GM19099 (cell line): ENCODE results near the gene TGM5.

Experiments used
- POLR2A ChIP-seq: IDR thresholded peaks from 3 replicates; pipeline ENCODE4 v1.6.1; 2011; ENCODE audit warnings: low read depth; ENCODE audit not compliant: insufficient read length; ENCODE audit errors: extremely low read depth

The TGM5 gene, protein sequence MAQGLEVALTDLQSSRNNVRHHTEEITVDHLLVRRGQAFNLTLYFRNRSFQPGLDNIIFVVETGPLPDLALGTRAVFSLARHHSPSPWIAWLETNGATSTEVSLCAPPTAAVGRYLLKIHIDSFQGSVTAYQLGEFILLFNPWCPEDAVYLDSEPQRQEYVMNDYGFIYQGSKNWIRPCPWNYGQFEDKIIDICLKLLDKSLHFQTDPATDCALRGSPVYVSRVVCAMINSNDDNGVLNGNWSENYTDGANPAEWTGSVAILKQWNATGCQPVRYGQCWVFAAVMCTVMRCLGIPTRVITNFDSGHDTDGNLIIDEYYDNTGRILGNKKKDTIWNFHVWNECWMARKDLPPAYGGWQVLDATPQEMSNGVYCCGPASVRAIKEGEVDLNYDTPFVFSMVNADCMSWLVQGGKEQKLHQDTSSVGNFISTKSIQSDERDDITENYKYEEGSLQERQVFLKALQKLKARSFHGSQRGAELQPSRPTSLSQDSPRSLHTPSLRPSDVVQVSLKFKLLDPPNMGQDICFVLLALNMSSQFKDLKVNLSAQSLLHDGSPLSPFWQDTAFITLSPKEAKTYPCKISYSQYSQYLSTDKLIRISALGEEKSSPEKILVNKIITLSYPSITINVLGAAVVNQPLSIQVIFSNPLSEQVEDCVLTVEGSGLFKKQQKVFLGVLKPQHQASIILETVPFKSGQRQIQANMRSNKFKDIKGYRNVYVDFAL

DNA sequence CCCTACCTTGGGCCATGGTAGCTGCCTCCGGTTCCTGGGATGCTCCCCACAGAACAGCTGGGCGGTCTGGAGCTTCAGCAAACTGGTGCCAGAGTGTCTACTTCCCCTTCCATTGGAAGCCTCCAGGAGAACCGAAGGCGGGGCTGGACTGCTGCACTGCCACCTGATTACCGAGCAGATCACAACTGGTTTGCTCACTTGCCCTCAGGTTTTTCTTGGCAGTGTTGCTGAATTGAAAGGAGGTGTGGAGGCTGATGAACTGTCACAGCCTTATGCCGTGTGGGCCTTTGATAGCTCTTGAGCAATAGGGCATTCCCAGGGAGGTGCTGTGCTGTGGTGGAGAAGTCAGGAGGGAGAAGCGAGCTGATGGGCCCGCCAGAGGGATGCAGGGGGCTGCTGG lies at the start of gene TGM5:
TGM5 (minus strand) TSS at position 95 of the 400 bp plus-strand sequence; CDS start at position 16, 79 bp downstream.
- TF ChIP-seq POLR2A = no peak

DNA sequence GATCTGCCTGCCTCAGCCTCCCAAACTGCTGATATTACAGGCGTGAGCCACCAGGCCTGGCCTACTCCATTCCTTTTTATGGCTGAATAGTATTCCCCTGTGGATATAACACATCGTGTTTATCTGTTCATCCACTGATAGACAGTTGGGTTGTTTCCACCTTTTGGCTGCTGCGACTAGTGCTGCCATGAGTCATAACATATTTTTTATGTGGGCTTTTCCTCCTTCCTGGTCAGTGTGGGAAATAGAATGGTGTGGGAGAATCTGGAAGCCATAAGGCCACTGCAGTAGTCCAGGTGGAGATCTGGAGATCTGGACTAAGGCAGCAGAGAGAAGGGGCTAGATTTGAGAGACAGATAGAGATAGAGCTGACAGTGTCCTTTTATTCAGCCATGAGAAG lies 47.4 kb upstream of the TGM5 start:
- TF ChIP-seq POLR2A = no peak

DNA sequence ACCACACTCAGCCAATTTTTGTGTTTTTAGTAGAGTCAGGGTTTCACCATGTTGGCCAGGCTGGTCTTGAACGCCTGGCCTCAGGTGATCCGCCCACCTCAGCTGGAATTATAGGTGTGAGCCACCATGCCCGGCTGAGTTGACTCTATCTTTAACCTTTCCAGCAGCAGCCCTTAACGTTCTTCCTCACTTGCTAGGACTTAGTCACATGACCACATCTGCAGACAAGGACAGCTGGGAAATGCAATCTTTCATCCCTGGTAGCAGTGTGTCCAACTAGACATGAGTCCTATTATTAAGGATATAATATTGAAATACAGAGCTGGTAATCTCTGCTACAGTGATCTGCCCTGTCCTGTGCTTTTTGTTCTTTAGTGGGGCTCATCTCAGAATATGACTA lies 45.6 kb upstream of the TGM5 start:
- TF ChIP-seq POLR2A = no peak

DNA sequence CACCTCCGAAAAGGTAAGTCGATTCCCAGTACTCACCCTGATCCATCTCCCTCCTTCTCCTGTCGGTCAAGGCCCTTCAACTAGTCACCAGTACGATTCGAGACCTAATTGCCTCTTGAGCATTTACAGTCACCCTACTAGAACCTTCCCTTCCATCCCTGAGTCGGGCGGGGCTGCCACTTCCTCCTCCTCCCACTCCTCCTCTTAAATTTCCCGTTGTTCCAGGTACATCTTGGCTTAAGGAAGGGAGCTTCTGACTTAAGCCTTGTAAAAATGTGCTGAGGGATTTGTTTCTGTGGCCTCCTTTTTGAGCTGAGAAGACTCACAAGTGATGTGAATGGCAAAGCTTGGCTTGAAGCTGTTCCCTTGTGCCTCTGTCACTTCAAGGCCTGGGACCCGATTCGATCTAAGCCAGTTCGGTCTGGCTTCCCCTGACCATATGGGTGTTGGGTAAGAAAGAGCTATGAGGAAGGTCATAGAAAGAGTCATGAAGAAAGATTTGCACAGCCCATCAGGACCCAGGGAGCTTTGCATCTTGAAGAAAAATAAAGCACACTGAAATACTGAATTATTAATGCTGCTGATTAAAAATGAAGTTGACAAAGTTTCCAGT lies 35.6 kb upstream of the TGM5 start, which contains the start of gene TGM7:
TGM7 (minus strand) TSS at position 51 of the 613 bp plus-strand sequence.
- no peak for TF ChIP-seq POLR2A

DNA sequence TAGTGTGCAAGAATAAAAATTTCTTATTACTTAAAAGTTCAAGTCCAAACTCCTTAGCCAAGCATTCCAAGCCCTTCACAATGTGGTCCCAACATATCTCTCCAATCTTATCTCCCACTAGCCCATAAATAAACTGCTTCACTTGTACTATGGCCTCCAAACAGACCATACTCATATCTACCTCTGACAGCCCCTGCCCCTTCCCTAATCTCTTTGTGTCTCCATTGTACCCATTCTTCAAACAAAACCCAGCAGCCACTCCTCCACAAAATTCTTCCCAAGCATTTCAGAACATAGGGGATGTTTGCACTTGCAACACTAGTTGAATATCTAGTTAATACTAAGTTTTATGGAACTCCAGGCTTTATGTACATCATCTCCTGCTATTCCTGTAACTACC lies 33.2 kb upstream of the TGM5 start:
- no peak for TF ChIP-seq POLR2A

DNA sequence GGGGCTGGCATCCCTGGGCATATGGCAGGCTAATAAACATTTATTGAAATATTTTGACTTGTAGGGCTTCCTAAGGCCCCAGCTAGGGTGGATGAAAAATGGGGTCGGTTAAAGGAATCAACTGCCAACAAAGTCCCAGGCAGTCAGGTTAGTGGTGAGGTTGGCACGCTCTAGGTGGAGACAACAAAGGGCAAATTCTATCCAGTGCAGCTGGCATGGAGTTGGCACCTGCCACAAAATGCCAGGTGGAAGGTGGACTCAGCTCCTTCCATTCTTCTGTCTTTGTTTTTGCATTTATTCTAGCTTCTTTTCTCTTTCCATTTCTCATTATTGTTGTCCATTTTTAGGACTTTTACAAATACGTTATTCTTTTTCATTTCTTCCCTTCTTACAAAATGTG lies 32.7 kb upstream of the TGM5 start:
- TF ChIP-seq POLR2A = no peak

DNA sequence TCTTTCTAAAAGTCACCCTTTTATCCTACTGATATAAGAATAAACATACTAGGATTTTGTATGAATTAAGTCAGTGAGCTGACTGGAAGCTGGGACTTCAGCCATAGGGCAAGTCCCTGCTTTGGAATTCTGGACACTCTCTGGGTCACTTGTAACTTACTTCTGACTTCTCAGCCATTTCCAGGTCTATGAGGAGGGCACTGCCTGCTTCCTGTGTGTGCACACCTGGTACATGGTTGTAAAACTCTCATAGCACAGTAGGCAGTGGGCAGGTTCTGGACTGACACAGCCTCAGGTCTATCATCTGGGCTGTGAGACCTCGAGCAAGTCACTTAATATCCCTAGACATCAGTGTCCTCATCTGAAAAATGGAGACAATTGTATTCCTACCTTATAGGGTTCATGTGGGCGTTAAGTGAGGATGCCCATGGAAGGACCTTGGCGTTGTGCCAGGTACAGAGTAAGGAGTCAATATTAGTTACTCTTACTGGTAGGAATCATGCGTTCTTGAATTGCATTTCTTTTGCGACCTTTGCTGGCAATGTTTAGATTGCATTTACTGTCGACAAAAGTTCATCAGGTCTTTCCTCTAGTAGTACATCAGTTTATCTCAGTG lies 27.5 kb upstream of the TGM5 start:
- no peak for TF ChIP-seq POLR2A

DNA sequence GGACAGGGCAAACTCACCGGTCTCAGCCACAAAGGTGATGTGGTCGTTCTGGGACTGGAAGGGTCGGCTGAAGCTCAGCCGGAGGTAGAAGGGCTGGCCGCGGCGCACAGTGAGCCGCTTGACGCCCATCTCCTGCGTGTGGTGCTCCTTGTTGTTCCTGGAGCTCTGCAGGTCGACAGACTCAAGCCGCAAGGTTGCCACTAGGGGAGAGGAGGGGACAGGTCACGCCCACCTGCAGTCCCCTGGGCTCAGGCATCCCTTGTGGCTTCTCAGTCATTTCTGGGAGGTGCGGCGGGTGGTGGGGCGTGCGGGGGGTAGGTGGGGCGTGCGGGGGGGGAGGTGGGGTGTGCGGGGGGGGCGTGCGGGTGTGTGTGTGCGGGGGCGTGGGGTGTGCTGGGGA lies 26.7 kb upstream of the TGM5 start:
- no peak for TF ChIP-seq POLR2A

DNA sequence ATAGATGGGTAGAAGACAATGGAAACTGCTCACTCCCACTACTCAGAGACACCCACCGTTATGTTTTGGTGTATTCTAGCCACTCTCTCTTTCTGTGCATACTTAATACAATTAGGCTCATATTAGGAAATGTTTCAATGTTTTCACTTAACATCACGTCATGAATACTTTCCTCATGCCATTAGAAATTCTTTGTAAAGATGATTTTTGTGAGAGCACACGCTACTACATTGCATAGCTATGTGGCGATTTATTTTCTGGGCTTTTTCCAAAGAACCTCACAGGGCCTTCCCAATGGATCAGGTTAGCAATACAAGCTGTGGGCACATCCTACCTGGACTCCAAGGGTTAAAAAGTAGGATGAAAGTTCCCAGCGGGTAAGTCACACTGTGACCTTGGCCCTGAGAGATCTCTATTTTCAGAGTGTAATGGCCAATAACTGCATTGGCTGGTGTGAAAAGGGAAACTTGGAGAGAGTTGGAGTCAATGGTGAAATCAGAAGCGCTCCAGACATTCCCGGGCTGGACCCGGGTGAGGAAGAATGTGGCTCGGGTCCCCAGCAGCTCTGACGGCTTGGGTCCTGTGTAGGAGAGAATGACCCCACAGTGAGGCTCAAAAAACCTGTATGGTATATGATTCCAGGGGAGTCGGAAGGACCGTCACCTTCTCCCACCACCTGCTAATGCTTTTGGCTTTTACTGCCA lies 25.8 kb upstream of the TGM5 start:
- no peak for TF ChIP-seq POLR2A

DNA sequence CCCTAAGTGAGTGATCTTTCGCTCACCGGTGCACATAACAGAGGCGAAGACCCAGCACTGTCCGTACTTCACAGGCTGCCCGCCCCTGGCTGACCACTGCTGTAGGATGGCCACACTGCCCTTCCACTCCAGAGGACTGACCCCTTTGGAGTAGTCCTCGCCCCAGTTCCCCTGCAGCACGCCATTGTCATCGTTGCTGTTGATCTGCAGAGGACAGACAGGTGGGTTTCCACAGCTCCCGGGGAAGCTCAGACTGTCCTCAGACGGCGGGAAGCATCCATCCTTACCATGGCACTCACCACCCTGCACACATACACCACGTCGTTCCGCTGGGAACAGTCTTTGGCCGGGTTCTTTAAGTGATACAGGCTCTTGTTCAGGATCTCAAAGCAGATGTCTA lies 20.5 kb upstream of the TGM5 start:
- TF ChIP-seq POLR2A = no peak

DNA sequence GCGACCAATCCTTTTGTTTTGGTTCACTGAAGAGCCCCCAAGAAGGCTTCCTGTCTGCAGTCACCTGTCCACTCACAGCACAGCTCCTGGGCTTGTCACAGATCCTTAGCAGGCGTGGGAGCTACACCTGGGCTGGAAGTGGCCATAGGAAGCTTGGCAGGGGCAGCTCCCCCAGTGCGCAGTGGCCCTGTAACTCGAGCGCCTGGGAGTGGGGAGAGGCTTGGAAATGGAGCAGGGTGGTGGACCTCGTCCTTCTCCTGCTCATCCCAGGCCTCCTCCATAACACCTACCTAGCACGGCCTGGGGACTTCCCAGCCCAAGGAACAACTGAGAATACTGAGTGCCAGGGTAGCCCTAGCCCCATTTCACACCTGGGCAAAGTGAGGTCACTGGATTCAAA lies 19.3 kb upstream of the TGM5 start:
- TF ChIP-seq POLR2A = no peak

DNA sequence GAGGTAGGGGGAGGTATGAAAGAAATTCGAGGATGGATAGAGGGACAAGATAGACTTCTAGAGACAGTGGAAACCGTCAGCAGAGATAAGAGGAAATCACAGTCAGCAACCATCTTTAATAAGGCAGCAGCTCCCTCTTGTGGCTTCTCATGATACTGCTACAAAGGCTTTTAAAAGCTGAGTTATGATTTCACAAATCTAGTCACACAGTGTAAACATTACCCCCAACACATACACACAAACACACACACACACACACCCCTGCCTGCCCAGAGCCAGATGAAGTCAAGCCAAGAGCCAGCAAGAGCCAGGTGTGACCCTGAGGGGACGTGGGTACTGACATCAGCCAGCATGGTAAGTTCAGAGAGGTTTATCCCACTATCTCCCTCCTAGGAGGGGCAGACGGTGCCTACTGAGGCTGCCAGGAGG lies 18.9 kb upstream of the TGM5 start:
- no peak for TF ChIP-seq POLR2A

DNA sequence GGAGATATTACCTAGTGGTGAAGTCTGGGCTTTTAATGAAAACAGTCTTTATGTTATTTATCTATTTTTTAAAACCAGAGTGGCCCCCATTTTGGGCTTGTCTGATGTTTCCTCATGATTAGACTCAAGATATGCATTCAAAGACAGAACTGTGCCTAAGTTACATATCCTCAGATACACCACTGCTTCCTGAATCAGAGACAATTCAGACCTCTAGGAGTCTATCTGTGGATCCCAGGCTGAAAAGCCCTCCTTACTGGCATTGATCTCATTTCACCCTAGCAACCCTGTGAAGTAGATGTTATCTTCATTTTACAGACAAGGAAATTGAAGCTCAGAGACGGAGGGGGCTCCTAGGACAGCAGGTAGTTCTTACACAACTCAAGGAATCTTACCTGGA lies 16.8 kb upstream of the TGM5 start:
- TF ChIP-seq POLR2A = no peak

DNA sequence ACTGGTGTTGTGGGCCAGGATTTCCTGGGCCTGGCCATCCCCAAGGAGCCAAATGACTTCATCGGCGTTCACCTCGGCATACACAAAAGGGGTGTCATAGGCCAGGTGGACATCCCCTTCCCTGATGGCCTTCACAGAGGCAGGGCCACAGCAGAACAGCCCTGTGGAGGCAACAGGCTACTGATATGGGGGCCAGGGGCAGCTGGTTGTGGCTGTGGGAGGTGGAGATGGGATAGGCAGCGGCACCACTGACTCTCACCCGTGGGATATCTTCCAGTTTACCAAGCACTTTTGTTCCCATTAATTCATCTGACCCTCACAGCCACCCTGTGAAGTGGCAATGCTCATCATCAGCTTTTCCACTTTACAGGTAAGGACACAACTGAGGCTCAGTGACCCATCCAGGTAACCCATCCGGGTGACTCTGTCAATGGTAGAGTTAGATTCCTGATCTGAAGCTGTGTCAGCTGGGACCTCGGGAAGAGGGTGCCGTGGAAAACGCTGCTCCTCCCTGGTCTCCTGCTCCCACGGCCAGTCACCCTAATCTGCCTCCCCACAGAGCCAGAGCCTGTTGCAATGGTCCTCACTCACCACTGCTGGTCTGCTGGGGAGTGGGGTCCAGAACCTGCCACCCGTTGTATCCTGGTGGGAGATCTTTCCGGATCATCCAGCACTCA lies 15.3 kb upstream of the TGM5 start:
- no peak for TF ChIP-seq POLR2A
